ENCODE results near the gene PTPRD.

DNA sequence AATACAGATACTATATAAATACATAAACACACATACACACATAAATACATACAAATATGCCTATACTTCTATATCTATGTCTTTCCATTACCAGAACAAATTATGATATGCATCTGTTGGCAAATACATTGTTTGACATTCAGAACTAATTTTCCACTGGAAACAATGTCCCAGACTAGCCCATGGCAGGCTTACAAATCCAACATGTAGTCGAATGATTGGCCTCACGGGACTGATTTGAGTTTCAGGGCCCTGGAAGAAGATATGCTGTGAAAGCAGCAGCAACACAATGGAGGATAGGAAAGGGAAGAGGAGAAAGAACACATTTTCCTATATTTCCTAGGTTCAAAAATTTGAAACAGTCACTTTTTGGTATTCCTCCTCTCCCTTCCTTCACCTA lies 1932.1 kb downstream of the PTPRD start:
- no peak for TF ChIP-seq CTCF (IDR thresholded peaks at IDR 0.05)
- no peak for TF ChIP-seq EZH2 (IDR thresholded peaks at IDR 0.05; ENCODE audit: borderline replicate concordance, insufficient read depth, low read depth, low read length, poor library complexity, severe bottlenecking)

Data from B cell (primary cell).